ENCODE measurements around the gene L2HGDH.
"Not testable (repeated sequence)": the region's sequence is repeated elsewhere in the genome, so short reads cannot be mapped to it uniquely, and the experiment has no call there.

The L2HGDH gene

DNA sequence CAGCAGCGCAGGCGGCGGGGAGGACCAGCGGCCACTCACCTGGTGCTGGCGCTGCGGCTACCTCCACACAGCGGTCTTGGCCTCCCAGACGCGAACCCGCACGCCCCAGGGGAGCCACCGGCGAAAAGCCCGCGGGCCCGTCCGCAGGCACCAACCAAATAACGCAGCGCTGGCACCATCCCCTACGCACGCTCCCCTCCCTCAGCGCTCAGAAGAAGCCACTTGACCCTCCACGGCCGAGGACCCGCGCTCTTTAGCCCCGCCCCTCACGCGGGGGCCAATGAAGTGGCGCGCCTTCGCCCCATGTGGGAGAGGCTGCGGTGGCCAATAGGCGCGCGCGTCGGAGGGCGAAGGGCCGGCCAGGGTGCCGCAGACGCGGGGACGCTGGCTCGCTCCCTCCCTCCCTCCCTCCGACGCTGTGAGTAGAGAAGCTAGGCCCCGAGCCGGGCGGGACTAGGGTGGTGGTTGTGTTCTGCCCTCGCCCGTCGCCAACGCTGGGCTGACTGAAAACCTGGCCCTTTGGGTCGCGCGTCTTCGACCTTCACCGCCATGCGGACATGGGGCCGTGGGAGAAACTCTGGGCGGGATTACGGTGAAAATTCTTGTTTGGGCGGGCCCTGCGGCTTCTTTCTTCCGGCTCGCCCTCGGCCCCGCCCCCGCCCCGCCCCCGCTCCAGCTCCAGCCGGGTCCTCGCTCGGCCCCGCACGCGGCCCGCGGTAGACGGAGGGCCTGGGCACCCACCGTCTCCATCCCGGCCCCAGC lies at the start of gene L2HGDH, which contains the start of gene DMAC2L:
L2HGDH (minus strand) TSS at position 258 of the 762 bp plus-strand sequence; CDS start at position 179, 79 bp downstream.
DMAC2L (plus strand) TSS at position 353 of the 762 bp plus-strand sequence. CDS start 9,164 bp downstream, outside the sequence.
- peak; percentile 90 to 92 for DNase-seq

DNA sequence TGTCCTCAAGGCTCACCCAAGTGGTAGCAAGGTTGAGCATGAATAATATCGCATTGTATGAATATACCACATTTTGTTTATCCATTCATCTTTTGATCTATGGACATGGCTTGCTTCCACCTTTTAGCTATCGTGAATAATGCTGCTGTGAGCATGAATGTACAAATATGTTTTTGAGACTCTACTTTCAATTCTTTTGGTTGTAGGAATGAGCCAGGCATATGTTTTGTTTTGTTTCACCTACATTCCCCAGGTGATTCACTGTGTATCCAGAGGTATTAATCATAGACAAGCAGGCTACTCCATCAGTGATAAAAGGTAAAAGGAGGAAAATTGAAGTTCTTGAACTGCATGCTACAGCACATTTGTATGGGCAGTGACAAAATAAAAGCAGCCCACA lies 48.8 kb upstream of the L2HGDH start:
- DNase-seq, result no peak

DNA sequence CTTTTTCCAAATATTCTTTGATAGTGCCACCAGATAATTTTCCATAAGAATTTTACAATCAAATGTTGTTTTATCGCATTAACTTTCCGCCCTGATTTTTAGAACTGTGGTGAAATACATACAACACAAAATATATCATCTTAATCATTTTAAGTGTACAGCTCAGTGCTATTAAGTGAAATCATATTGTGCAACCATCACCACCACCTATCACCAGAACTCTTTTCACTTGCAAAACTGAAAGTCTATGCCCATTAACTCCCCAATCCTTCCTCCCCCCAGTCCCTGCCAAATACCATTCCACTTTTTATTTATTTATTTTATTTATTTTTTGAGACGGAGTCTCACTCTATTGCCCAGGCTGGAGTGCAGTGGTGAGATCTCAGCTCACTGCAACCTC lies 48.1 kb upstream of the L2HGDH start:
- DNase-seq, result no peak

DNA sequence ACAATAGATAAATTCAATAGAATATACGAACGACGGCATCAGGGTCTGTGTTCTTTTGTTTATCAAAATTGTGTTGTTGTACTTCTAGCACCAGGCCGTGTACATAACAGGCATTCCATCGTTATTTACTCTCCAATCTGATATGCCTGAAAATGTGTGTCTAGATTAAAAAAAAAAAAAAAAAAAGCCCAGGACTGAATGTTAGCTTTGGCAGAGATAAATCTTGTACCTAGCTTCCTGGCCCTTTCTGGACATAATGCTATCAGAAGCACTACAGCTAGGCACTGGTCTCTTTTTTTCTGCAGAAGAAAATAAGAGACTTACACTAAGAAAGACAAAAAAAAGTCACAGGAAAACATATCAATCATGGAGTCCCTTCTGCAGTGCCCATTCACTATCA lies 47.6 kb upstream of the L2HGDH start:
- DNase-seq, result no peak

DNA sequence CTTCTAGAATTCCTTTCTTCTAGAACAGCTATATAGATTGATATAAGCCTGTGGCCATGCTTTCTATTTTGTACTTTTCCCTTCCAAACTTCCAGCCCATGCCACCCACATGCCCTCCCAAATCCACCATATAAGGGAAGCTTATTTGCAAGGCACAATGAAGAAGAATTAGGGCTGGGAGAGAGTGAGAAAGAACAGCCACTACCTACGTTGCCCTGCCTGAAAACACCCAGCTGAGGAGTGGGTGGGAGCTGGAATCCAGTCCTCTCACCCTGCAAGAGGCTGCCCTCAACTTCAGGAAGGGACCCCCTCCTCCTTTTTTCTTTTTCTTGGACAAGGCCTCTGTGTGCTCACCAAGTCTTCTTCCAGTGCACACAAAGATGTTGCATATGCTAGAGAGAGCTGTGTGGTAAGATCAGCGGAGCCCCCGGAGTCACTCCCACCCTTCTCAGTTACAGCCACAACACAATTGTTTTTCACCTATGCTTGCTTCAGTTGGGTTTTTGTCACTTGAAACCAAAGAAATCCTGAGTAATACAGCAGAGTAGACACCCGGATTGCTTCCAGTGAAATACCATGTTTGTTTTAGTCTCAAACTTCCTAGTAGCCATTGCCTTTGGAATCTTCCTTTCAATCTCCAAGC lies 45.8 kb upstream of the L2HGDH start:
- no peak for DNase-seq

DNA sequence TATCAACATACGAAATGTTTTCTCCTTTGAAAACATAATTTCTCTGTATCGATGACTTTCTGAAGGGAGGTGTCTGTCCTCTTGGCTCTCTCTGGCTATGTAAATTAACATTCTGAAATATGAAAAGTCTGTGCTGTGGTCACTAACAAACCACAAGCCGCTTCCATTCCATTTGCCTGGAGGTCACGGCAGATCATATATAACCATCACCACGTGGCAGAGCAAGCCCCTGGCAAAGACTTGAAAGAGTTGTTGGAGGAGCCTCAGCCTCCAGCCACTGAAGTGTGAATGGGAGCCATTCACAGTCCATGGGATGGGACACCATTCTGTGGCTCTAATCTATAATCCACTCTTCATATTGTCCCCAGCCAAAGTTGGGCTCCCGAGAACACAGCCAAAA lies 45.1 kb upstream of the L2HGDH start:
- DNase-seq, result no peak

DNA sequence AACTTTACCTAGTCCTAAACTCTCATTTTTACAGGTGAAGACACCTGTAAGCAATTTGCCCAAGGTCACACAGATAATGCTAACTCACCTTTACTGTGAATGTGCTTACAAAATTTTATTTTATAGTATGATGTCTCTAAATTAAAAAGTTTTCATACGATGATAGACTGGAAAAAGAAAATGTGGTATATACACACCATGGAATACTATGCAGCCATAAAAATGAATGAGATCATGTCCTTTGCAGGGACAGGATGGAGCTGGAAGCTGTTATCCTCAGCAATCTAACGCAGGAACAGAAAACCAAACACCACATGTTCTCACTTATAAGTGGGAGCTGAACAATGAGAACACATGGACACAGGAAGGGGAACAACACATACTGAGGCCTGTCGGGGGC lies 44.3 kb upstream of the L2HGDH start:
- not testable (repeated sequence) for DNase-seq

DNA sequence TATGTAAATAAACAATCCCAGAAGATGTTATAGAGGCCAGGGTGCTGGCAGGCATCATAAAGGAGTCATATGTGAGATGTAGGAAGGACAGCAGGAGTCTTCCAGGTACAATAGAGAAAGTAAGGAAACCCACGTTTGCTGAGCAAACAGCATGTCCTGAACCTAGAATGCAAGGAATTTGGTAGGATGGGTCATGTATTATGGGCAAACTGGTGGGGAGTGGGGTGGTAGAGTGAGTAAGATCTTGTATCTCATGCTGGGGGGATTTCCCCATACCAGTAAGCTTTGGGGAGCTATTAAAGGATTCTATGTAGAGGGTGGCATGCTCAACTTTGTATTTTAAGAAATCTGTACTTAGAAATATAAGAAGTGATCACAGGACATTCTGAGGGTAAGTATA lies 43.7 kb upstream of the L2HGDH start:
- DNase-seq, result no peak

DNA sequence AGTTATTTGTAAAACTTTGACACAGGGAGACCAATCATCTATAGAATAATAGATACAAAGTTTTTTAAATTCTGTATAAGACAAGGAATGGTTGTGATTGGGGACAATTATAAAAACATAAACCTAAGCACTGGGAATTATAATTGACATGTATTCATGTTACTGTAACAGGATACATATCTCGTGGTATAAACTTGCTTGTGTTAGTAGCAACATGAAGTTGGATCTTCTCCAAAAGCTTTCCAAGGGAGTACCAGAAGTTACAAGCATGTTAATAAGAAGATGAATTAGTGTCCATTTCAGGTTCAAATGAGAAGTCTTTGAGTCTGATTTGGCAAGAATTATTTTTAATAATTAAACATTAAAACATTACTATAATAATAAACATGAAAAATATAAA lies 42.5 kb upstream of the L2HGDH start:
- DNase-seq, result no peak

DNA sequence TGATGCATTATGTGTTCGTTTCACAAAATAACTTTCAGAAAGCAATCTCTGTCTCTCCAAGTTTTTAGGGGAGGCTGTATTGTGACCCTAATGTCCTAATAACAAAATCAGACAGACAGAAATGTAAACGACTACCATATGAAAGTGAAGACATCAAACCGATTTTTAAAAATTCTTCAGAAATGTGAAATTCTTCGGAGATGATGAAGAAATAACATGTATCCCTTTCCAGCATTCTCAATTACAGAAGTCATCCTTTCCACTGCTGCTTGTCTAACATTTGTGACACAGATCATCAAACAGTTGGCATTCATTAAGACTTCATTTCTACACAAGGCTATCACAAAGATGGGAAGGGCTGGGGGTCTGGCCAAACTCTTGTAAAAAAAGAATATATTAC lies 41.1 kb upstream of the L2HGDH start:
- no peak for DNase-seq

DNA sequence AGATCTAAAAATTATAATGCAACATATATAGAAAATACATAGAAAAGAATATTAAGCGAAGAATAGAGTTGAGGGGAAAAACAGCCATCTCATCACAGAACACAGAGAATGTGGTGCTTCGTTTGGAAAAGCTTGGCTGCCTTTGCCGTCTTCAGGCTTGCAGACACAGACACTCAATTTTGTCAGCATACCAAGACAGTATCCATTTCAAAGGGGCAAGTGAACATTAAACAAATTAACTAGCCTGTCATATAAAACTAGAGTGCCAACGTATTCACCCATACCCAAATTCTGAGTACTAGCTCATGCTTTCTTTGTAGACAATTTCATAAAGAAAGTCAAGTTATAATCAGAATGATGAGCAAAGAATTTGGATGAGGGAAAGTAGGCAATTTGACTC lies 40.6 kb upstream of the L2HGDH start:
- DNase-seq, result no peak

DNA sequence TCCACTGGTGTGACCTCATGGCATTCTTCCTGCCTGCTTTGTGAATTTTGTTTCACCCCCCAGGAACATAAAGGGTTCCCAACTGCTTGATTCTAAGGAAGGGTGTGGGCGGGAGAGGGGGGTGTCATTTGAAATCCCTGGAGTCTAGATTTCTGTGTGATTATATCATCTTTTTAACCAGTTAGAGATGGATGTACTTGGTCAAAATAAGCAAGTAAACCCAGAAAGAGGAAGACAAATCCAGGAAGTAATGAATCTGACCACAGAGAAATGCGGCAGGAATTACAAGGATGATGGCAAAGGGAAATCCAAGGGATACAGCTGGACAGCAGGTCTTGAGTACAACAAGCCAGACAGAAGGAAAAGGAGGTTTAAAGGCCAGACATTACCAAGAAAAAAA lies 38.9 kb upstream of the L2HGDH start:
- peak in 1 of 2 experiments; percentile 10 for DNase-seq

DNA sequence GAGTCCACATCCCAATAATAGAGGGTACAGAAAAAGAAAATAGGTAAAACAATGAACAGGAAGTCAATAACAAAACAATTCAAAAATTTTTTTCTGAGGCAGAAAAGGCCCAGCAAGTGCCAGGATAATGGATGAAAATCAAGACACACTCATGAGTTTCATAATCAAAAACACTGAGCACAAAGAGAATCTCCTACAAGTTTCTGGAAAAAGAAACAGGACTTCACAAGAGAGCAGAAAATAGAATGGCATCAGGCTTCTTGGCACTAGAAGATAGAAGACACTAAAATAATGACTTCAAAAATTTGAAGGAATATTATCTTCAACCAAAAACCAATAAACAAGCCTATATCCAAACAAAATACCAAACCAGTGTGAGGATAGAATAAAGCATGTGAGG lies 36.9 kb upstream of the L2HGDH start:
- no peak for DNase-seq

DNA sequence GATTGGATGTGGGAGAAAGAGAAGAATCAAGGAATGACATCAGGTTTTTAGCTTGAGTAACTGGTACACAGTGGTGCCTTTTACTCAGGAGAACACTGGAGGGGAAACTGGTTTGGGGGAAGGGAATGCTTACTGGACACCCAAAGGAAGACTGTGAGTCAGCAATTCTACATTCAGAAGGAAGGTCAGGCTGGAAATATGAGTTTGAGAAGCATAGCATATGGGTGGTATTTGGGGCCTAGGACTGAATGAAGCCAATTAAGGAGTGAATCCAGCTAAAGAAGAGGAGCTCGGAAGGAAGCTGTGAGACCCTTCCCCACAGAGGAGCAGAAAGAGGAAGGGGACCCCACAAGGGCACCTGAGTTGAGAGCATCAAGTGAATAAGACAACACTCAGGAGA lies 35.5 kb upstream of the L2HGDH start:
- DNase-seq, result no peak

DNA sequence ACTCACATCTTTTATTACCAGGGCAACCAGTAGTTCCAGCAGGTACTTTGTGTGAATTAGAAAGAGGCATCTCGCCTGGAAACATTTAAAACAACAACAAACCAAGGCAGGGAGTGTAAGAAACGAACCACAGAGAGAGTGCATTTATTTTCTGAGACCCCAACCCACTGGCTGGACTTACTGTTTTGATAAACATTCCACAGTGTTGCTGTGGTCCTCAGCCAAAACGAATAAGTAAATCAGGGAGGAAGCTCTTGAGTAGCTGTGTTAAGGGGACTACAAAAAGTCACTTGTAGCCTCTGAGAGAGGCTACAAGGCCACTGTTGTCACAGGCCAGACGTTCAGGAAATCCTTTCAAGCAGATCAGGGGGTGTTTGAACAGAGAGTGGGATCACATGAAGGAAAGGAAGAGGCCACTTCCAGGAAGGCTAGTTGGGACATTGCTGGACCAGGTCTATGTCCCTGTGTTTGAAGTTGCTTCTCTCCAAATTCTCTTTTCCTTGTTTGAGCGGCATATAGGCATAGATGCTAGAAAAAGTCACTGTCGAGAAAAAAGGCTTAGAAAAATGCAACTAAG lies 33.9 kb upstream of the L2HGDH start:
- DNase-seq, result no peak

DNA sequence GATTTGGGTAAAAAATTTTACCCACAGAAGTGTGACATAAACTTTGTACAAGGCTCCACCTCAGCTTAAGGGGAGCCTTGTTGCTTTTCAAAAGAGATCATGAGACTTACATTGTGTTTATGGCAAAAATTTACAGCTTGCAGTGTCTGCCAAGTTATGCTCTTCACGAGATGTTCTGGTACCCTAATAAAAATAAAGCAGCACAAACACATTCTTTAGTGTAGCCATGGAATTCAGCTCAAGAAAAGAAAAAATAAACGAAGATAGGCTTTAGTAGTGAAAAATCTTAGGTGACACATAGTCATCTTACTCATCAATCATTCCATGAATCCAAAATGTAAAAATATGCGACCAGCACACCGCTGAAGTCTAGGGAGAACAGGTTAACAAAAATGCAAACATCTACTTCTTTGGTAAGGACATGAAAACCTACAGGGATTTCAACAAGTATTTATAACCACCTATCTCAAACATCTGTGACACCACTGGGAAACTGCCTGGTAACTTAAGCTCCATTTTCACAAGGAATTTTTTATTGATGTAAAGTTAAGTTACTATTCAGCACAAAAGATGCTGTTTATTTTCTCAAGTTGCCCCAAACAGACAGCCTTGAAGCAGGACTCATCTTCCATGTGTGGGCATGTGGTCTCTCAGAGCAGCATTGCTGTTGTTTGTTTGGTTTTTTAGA lies 33.0 kb upstream of the L2HGDH start:
- no peak for DNase-seq

DNA sequence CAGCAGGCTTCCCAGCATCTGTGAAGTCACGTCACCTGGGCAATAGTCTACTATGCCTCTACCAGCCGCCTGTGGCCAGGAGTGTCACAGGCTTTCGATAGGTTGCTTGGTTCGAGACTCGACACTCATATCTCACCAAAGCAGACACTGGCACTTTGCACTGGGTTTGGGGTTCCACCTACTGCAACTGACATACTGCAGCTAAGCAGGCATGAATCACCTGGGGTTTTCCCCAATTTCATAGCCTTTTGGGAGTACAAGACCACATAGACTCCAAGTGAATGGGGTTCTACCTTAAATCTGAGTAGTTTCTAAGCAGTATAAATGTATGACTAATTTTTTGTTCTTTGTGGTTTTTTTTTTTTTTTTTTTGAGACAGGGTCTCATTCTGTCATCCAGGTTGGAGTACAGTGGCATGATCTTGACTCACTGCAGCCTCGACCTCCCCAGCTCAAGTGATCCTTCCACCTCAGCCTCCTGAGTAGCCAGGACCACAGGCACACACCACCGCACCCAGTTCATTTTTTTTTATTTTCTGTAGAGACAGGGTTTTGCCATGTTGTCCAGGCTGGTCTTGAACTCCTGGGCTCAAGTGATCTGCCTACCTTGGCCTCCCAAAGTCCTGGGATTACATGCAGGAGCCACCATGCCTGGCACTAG lies 32.2 kb upstream of the L2HGDH start:
- DNase-seq, result no peak

DNA sequence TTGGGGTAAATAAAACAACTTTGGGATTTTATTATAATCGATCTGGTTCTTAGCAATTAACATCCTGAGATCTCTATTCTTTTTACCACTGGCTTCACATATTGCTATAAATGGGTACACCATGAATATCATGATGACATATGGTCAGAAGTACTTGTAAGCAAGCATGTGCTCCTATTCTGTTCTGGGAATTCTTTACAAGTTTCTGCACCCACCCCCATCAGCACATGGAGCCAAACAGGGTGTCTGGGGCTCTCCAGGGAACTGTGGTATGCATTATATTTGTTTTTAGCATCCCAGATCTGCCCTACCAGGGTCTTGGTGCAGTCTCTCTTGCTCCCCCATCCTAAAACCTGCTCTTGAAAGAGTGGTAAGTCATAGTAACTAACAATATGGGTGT lies 31.4 kb upstream of the L2HGDH start:
- no peak for DNase-seq

DNA sequence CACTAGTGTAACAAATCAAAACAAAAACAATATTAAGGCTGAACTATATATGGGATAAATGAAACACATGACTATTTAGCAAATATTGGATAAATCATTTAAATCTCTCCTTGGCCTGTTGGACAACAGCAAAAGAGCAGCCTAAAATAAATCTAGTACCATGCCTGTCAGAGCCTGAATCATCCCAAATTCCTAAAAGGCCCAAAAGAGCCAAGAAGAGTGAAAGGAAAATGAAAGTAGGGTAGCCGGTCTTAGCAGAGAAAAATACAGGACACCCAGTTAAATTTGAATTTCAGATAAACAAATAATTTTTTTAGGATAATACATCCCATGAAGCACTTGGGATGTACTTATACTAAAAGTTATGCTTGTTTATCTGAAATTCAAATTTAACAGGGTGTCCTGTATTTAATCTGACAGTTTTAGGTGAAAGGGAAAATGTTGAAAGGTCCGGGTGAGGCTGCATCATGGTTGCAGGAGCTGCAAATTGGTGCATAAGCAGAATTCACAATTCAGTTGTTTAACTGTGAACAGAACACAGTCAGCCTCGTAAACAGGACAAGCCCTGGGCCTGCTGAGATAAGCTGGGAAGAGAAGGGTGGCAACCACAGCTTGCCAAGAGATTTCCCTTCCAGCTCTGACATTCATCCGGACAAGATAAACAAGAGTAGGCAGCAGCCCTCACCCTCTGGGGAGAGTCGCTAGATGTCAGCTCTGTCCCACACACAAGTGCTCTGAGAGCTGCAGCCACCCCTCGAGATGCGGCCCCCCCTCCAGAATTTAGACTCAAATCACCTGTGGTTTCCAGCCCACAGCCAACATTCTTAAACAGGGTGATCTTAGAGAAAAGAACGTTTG lies 30.4 kb upstream of the L2HGDH start:
- peak; percentile 59 to 62 for DNase-seq

DNA sequence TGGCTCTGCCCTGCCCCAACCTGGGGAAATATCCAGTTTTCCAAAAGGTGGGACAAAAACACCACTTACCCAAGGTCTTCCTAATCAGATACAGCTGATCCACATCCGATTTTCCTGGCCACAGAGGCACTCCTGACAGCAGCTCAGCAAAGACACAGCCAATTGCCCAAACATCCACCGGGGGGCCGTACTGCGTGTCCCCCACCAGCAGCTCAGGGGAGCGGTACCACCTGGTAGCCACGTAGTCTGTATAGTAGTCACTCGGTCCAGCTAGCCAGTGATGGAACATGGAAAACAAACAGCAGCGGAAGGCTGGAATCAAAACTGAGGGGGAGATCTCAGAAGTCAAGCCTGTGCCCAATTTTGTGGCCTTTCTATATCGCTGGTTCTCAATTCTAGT lies 28.9 kb upstream of the L2HGDH start:
- DNase-seq, result peak in 1 of 2 experiments; percentile 10

DNA sequence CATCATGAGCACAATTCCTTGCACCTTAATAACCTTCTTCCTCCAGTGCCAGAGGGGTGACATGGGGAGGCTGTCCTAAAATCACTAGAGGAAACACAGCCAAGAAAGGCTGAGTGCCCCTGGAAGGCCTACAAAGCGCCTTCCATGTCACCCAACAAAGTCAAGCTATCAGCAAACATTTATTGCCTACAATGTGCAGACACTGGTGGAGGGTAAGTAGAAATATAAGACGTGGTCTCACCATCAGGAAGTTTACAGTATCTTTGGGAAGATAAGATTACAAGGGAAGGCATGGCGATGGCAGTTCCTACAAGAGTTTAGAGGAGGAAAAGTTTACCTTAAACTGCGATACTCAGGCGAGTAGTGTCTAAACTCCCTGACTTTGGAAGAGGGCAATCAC lies 28.0 kb upstream of the L2HGDH start:
- no peak for DNase-seq

DNA sequence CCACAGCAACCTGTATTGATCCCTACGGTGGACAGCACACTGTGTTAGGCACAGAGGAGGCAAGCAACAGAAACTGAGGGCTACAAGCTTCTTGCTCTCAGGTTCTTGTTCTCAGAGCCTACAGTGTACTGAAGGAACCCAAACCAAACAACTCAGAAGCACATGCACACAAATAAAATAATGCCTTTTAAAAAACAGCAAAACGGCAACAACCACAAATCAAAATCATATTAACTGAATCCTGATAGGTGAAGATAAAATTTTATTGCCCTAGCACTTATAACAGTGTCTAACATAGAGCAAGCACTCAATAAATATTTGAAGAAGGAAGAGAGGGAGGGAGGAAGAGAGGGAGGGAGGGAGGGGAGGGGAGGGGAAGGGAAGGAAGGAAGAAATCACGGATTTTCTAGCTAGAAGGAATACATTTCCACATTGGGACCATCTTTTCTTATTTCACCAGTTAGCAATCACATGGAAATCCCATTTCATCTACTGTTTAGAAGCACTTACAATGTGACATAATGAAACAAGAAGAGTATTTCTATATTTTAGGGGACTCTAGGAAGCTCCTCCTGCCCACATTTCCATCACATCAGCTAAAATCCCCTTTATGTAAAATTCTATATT lies 27.3 kb upstream of the L2HGDH start:
- DNase-seq, result no peak

Measured in Kasumi-1 (cell line).